H1 (cell line): ENCODE measurements around the gene CDKN2C. TPM values are rescaled to one million over a fixed set of nuclear protein-coding genes. Genes with fewer than 3 reads are reported as not detected.

Source experiments
- JUN ChIP-seq: IDR thresholded peaks from 2 replicates; pipeline ENCODE4 v1.6.1; 2011; ENCODE audit warnings: low read depth, mild to moderate bottlenecking, improper control_type of control experiment, low read length
- SIN3A ChIP-seq, 2 experiments: IDR thresholded peaks in 1 of 2; conservative IDR thresholded peaks in 1 of 2; 2 replicates each; pipeline ENCODE4 v1.6.1; 2011 to 2012; ENCODE audit warnings: low read length in 2 of 2, improper control_type of control experiment in 1 of 2, low read depth in 1 of 2, mild to moderate bottlenecking in 1 of 2
- SP2 ChIP-seq: IDR thresholded peaks from 2 replicates; pipeline ENCODE4 v1.6.1; 2012; ENCODE audit warnings: mild to moderate bottlenecking, low read length, inconsistent platforms
- polyA plus RNA-seq, 7 experiments: library from polyadenylated mRNA; depleted of rRNA in 3 of 7; stranded (reverse) in 5 of 7; unstranded in 2 of 7; fragments of >200 nt in 5 of 7; fragments of 200-250 nt in 2 of 7; gene quantifications; 1 replicate in 5 of 7; 2 replicates in 1 of 7; 4 replicates in 1 of 7; pipeline versions ENCODE4 v1.2.1 to v1.2.3, GENCODE V29; 2011 to 2013; ENCODE audit warnings: missing spikeins in 2 of 7, mixed read lengths in 2 of 7
- total RNA-seq: library from RNA; stranded (reverse); fragmentation: NEBNext Ultra II Directional; extraction: Animal tissue kit (Norgen Biotek cat#: 25700); gene quantifications from 2 replicates; pipeline ENCODE4 v1.2.1, GENCODE V29; 2021
- TF ChIP-seq, protein P1 (sequence below): IDR thresholded peaks from 2 replicates; pipeline ENCODE4 v1.6.1; 2011; ENCODE audit warnings: low read depth, mild to moderate bottlenecking, low read length; ENCODE audit not compliant: insufficient read depth

Gene CDKN2C
- total and polyA plus RNA-seq, 2 of the 8 experiments (the other 6 are each of a cell fraction or from before 2014, with no cell fraction given) = not detected

DNA sequence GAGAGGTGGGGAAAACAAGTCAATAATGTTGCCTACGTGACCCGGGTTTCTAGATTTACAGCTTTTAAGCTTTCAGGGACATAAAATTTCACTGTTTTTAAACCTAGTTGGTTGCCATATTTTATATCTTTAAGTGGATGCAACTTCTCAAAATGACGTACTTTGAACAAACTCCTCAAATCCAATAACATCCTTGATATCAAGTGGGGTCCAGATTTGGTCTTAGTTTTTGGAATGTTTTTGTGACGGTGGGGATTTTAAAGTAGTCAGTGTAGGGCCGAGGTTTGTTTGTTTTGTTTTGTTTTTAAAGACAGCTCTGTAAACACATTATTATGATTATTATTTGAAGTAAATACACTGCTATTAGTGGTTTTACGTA, 453 bp downstream of the CDKN2C start (continued):
- no peak for TF ChIP-seq SP2
- no peak for TF ChIP-seq SIN3A (conservative IDR thresholded peaks at IDR 0.05 in 1 of 2, IDR thresholded peaks at IDR 0.05 in 1 of 2; ENCODE audit: low read depth in 1 of 2, low read length in 2 of 2)
- TF ChIP-seq, protein P1, sequence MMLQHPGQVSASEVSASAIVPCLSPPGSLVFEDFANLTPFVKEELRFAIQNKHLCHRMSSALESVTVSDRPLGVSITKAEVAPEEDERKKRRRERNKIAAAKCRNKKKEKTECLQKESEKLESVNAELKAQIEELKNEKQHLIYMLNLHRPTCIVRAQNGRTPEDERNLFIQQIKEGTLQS = no peak
- no peak for TF ChIP-seq JUN
